Stimulated activated CD8-positive, alpha-beta memory T cell treated with anti-CD3 and anti-CD28 coated beads, Interleukin-15, amount 100 ng/mL, for 48 hours (primary cell): ENCODE measurements around the gene GALNT10.
A peak's percentile ranks its signal among the peaks of the same experiment; 100 is the strongest.

Source experiments
- DNase-seq, 2 donors: peaks; one replicate each; pipeline ENCODE4 v3.0.0-alpha.2; 2020; ENCODE audit warnings: low read depth in 2 of 2

Gene GALNT10

GRCh38 chr5:154380263-154380662 is 189.7 kb downstream of the GALNT10 start:
- DNase-seq = no peak

- DNase-seq = no peak
These were observed 194.1 kb downstream of the GALNT10 start for GRCh38 chr5:154384480-154385235.

GRCh38 chr5:154385236-154385512 is 194.6 kb downstream of the GALNT10 start:
- DNase-seq = no peak

GRCh38 chr5:154386952-154387629 is 196.6 kb downstream of the GALNT10 start:
- DNase-seq = no peak

GRCh38 chr5:154388842-154389241 is 198.3 kb downstream of the GALNT10 start:
- DNase-seq = no peak

- DNase-seq = no peak
These were observed 199.6 kb downstream of the GALNT10 start for GRCh38 chr5:154390096-154390495.

- no peak for DNase-seq
These were observed 200.3 kb downstream of the GALNT10 start for GRCh38 chr5:154390746-154391359.

GRCh38 chr5:154391788-154392187 is 201.3 kb downstream of the GALNT10 start:
- no peak for DNase-seq

GRCh38 chr5:154393850-154394249 is 203.3 kb downstream of the GALNT10 start:
- DNase-seq = no peak

- no peak for DNase-seq
These were observed 203.8 kb downstream of the GALNT10 start for GRCh38 chr5:154394307-154394706.

GRCh38 chr5:154395407-154396106 is 205.0 kb downstream of the GALNT10 start:
- no peak for DNase-seq

- no peak for DNase-seq
These were observed 205.6 kb downstream of the GALNT10 start for GRCh38 chr5:154396128-154396527.

GRCh38 chr5:154397652-154398406 is 207.3 kb downstream of the GALNT10 start:
- no peak for DNase-seq

GRCh38 chr5:154400678-154401077 is 210.1 kb downstream of the GALNT10 start:
- DNase-seq = no peak

- DNase-seq = no peak
These were observed 210.8 kb downstream of the GALNT10 start for GRCh38 chr5:154401355-154401754.

- DNase-seq = no peak
These were observed 211.4 kb downstream of the GALNT10 start for GRCh38 chr5:154401931-154402330.

- DNase-seq = no peak
These were observed 212.1 kb downstream of the GALNT10 start for GRCh38 chr5:154402611-154403010.

GRCh38 chr5:154403234-154403633 is 212.7 kb downstream of the GALNT10 start:
- no peak for DNase-seq

- DNase-seq = no peak
These were observed 213.3 kb downstream of the GALNT10 start for GRCh38 chr5:154403776-154404387.

GRCh38 chr5:154405078-154405792 is 214.7 kb downstream of the GALNT10 start:
- DNase-seq = peak; percentile 60 to 66

GRCh38 chr5:154406231-154406630 is 215.7 kb downstream of the GALNT10 start:
- DNase-seq = no peak
